GM21717 (cell line): ENCODE measurements around the gene PRSS37.
A peak's percentile ranks its signal among the peaks of the same experiment; 100 is the strongest.
"Not testable (repeated sequence)": the region's sequence is repeated elsewhere in the genome, so short reads cannot be mapped to it uniquely, and the experiment has no call there.

Source experiments
- ATAC-seq: cut with Tn5 transposase; IDR thresholded peaks from one replicate; pipeline ENCODE4 v1.9.1; 2021; ENCODE audit warnings: mild to moderate bottlenecking, moderate library complexity; ENCODE audit not compliant: unreplicated experiment

The PRSS37 gene, protein sequence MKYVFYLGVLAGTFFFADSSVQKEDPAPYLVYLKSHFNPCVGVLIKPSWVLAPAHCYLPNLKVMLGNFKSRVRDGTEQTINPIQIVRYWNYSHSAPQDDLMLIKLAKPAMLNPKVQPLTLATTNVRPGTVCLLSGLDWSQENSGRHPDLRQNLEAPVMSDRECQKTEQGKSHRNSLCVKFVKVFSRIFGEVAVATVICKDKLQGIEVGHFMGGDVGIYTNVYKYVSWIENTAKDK

GRCh38 chr7:141841385-141841784 lies at the start of gene PRSS37:
TSS of gene PRSS37 (minus strand) at chr7:141841485. CDS start at chr7:141841049, 436 bp downstream.
- no peak for ATAC-seq

DNA sequence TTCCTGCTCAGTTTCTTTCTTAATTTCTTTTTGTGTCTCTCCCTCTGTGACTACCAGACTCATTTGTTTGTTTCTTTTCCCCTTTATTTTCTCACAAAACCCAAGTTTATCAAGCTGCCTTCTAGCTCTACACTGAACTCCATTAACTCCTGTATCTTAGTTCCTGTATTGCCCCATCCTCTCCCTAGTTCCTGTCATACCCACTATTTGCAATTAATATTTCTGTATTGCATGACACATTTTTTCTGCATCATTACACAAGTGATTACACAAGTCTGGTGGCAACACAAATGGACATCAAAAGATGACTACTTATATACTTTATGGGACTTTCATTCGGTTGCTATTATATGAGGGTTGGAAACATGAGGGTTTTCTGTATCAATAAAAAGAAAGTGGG lies 48.0 kb upstream of the PRSS37 start:
- ATAC-seq = no peak

GRCh38 chr7:141884539-141885225 lies 43.4 kb upstream of the PRSS37 start:
- ATAC-seq = peak; percentile 90

- no peak for ATAC-seq
These were observed 39.7 kb upstream of the PRSS37 start for GRCh38 chr7:141880960-141881359.

GRCh38 chr7:141877365-141877764 lies 36.1 kb upstream of the PRSS37 start:
- no peak for ATAC-seq

DNA sequence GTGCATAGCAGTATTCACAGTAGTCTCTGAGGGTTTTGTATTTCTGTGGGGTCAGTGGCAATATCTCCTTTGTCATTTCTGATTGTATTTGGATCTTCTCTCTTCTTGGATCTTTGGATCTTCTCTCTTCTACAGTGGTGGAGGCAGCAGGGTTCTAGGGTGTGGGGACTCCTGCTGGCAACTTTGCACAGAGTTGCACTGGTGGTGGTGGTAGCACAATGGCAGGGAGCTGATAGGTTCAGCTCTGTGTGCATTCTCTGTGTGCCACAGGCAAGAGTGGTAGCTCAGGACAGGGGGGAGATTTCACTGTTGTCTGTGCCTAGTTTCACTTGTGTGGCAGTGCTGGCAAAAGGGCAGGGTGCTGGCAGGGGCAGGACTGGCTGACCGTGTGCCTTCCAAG lies 35.1 kb upstream of the PRSS37 start:
- no peak for ATAC-seq

- ATAC-seq = no peak
These were observed 34.2 kb upstream of the PRSS37 start for GRCh38 chr7:141875453-141875852.

DNA sequence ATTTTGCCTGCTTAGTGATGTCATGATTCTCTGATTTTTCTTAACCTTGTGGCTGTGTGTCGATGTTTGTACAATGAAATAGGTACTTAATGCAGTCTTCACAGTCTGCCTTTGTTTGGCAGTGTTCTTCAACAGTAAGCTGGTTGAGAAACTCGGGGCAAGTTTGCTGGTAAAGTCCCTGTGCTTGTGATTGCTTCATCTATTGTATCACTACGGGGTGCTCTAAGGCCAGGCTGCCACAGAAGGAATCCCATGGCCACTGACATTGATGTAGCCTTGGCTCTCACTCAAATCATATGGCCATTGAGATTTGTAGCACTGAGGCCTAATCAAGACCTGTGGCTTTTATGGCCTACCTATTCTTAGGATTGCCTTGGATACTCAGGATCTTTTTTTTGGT lies 33.5 kb upstream of the PRSS37 start:
- ATAC-seq = no peak

DNA sequence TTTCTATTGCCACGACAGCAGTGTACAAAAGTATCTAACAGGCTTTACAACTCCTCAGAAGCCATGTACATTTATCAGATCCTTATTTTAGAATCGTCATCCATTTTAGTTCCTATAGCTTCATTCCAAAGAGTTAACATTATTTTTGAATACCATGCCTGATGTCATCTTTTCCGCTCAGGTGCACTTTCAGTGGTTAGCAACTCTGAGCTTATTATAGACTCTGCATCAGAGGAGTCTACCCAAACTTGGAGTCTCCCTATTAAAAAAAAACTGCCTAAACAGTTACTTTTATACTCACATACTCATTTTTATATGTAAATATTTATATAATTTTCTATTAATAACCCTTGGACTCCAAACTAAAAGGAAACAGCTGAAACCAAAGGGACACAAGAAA lies 31.6 kb upstream of the PRSS37 start:
- ATAC-seq = peak; percentile 50

DNA sequence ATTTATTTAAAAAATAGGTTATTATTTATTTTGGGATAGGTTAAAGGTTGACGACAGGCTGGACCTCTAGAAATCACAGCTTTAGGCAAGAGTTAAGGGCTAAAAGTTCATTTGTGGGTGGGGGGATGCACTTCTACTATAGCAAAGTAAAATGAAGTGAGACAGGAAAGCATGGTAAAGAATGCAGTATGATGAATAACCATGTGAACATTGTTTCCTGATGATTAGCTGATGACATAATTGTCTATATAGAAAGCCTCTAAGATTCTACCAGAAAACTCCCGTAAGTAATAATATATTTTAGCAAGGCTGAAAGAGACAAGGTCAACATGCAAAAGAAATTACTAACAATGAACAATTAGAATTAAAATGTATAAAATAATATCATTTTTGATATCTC lies 25.7 kb upstream of the PRSS37 start:
- ATAC-seq = no peak

GRCh38 chr7:141864765-141865447 lies 23.6 kb upstream of the PRSS37 start:
- no peak for ATAC-seq

DNA sequence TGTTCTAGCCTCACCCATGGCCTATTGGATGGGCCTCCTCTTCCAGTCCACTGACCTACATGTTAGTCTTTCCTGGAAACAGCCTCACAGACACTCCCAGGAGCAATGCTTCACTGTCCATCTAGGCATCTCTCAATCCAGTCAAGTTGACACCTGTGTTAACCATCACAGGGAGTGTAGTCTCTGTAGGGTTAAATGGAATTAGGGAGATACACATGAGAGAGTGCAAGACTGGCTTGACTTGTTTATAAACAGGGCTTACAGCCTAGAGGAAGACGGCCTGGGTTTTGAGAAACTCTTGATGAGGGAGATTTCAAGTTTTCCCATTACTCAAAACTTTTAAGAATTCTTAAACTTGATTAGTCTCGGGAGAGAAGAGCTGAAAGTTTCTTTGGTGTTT lies 18.9 kb upstream of the PRSS37 start:
- ATAC-seq = no peak

GRCh38 chr7:141847996-141848395 lies 6.7 kb upstream of the PRSS37 start:
- no peak for ATAC-seq

- no peak for ATAC-seq
These were observed 3.0 kb upstream of the PRSS37 start for GRCh38 chr7:141844256-141844655.

DNA sequence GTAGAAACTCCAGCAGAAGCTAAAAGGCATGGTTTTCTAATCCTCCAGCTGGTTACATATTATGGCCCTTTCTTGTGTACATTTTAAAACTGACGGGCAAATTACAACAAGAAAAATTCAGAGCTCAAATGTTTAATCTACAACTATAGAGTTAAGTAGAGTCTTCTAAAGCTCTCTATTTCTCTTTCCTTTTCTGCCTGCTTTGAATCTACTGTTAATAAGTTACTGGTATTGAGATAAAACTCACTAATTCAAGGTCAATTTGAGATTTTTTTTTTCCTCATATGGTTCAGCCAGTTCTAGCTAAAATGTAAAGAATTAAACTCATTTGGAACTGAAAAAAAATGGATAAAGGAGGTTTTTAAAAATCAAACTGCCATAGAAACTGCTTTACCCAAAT lies 1.6 kb upstream of the PRSS37 start:
- no peak for ATAC-seq

DNA sequence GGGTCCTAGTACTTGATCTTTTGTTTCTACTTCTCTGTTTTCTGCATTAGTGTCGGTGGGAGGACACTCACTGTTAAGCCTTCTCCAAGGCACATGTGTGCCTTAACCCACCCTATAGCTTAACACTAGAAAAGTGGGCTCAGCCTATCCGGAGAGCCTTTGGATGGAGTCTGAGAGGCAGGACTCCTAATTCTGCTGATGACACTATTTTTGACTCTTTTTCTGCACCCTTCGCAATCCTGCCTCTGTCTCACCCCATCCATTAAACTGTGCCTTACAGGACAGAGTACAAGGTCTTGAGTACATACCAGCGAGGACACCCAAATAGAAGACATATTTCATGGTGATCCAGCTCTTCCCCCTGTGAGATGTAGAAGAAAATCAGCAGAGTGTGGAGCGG lies 577 bp downstream of the PRSS37 start:
- ATAC-seq = no peak

GRCh38 chr7:141839256-141839655 lies 2.0 kb downstream of the PRSS37 start:
- no peak for ATAC-seq

DNA sequence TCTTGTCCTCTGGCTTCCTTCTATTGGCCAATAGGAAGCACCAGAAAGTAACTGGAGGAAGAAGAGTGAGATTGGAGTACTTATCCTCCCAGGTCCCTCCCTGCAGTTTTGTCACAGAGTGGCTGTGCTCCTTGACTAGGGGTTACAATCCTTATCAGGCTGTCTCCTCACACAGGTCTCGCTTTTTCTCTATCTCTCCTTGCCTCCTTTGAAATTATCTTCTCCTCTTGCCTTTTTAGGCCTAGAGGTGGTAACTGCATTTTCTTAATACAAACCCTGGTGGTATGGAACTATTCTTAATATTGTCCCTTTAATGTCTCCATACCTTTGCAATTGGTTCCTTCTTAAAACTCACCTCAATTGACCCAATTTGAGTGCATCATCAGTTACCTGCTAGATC lies 2.7 kb downstream of the PRSS37 start:
- ATAC-seq = no peak

- ATAC-seq = no peak
These were observed 3.6 kb downstream of the PRSS37 start for GRCh38 chr7:141837683-141838082.

GRCh38 chr7:141822432-141822831 lies 18.9 kb downstream of the PRSS37 start:
- ATAC-seq = not testable (repeated sequence)

DNA sequence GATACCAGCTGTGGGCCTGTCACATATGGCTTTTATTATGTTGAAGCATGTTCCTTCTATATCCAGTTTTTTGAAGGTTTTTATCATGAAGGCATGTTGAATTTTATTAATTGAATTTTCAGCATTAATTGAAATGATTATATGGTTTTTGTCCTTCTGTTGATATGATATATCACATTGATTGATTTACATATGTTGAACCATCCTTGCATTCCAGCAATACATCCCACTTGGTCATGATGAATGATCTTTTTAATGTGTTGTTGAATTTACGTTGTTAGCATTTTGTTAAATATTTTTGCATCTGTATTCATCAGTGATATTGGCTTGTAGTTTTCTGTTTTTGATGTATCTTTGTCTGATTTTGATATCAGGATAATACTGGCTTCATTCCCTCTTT lies 21.2 kb downstream of the PRSS37 start:
- ATAC-seq = no peak

GRCh38 chr7:141792526-141792925 lies 48.8 kb downstream of the PRSS37 start:
- ATAC-seq = no peak
